ENCODE measurements around the gene CRP.
"Not testable (repeated sequence)": the region's sequence is repeated elsewhere in the genome, so short reads cannot be mapped to it uniquely, and the experiment has no call there.

Gene CRP

GRCh38 chr1:159700312-159700711 is 14.1 kb downstream of the CRP start:
- DNase-seq (ENCODE audit: low read depth in 2 of 3, low spot score in 2 of 3), result no peak

DNA sequence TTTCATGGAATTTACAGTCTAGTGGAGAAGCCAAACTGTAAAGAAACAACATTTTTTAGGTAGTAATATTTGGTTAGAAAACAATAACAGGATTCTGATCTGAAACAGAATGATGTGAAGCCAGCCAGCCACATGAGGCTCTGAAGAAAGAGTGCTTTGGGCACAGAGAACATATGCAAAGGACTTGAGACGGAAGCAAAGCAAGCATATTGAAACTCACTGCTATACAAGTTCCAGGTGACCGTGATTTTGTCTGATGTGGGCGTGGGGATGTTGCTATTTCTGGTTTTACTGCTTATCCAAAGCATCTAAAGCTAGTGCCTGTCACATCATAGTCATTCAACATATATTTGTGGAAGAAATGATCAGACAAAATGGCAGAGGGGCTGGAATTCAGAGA is 14.7 kb downstream of the CRP start:
- DNase-seq (ENCODE audit: low read depth in 2 of 3, low spot score in 2 of 3), result no peak

GRCh38 chr1:159699246-159699645 is 15.1 kb downstream of the CRP start:
- no peak for DNase-seq (ENCODE audit: low read depth in 2 of 3, low spot score in 2 of 3)

DNA sequence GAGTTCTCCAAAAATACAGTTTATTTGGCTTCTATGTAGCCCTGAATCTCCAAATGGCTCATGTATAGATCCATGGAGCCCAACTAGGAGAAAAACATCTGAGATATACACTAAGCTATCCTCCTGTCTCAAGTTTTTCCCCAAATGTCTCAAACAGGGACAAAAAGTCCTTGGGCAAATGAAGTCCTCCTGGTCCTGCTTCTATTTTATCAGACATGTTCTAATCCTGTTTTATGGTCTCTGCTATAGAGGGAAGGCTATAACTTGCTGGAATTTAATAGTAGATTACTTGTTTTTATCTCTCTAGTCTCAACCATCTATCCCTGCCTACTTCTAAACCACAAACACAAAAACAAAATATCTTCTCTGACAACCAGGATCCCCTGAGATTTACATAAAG is 26.9 kb downstream of the CRP start:
- no peak for DNase-seq (ENCODE audit: low read depth in 2 of 3, low spot score in 2 of 3)

DNA sequence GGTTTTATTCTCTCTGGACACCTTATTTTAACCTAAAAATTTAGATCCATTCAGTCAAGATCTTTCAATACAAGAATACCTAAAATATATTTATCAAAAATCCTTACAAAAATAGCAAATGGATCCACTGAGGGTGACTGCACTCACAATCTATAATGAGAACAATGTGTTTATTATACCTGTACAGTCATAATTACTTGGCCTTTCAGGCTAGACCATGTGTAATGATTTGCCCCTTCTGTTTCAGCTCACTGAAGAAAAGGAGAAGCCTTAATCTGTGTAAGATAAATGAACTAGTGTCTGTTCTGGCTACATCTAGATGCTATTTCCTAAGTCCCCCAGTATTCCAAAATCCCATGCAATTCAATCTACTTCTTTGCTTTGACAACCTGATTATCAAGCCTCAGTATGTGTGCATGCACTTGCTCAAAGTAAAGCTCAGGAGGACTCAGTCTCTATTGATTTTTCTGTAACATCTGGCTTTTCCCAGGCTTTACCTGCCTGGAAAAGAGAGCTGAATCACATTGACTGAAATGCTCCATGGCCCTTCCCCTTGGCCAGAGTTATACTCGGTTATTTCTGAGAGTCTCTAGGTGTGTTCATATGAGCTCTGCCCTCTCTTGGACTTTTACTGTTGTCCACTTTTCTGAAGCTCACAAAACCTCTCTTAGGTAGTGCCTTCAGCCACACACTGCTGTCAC is 27.6 kb downstream of the CRP start:
- DNase-seq (ENCODE audit: low read depth in 2 of 3, low spot score in 2 of 3), result no peak

GRCh38 chr1:159678939-159679338 is 35.5 kb downstream of the CRP start:
- DNase-seq (ENCODE audit: low read depth in 2 of 3, low spot score in 2 of 3), result no peak

GRCh38 chr1:159675046-159675445 is 39.3 kb downstream of the CRP start:
- no peak for DNase-seq (ENCODE audit: low read depth in 2 of 3, low spot score in 2 of 3)

GRCh38 chr1:159672390-159672789 is 42.0 kb downstream of the CRP start:
- not testable (repeated sequence) for DNase-seq (ENCODE audit: low read depth in 2 of 3, low spot score in 2 of 3)

DNA sequence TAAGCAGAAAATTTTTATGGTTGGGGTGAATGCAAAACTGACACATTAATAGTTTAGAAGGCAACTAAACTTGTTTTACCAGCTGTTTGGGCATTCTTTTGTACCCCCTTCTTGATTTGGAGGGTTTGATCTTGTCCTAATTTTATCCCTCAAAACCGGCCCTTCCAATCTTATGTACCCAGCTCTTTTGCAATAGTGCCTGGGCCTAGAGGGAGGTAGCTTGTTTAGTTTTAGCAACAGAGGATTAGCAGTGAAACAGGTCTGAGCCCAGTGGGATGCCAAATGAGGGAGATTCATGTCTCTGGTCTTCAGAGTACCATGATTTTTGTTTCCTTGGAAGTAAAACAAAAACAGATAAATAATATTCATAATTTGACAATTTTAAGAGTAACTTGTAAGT is 45.1 kb downstream of the CRP start:
- no peak for DNase-seq (ENCODE audit: low read depth in 2 of 3, low spot score in 2 of 3)

DNA sequence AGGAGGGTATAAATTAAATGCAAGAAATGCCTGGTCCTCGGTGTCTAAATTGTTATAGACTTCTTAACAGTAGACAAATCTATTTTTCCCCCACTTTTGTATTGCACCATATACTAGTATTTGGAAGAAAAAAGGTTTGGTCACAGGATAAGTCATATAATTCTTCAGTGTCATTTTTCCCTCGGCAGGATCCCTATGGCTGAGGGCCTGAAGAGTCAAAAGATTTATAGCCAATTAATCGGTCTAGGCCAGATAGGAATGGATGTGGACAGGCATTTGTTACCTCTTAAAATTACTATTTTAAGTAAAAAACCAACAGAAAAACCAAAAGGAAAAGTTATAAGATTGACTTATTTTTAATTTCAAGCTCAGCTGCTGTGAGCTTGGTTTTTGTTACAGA is 45.6 kb downstream of the CRP start:
- DNase-seq (ENCODE audit: low read depth in 2 of 3, low spot score in 2 of 3), result no peak

- DNase-seq (ENCODE audit: low read depth in 2 of 3, low spot score in 2 of 3), result no peak
Measured at GRCh38 chr1:159664247-159664646, 50.1 kb downstream of the CRP start.

GRCh38 chr1:159663552-159663951 is 50.8 kb downstream of the CRP start:
- no peak for DNase-seq (ENCODE audit: low read depth in 2 of 3, low spot score in 2 of 3)
